H9 (cell line): Measurements from ENCODE around the gene DOCK1. TPM values are rescaled to one million over a fixed set of nuclear protein-coding genes. Genes with fewer than 3 reads are reported as not detected.

ENCODE experiments used
- DNase-seq: peaks from one replicate; pipeline ENCODE4 v3.0.0-alpha.2; 2017
- H2AFZ ChIP-seq: one replicate; pipeline ENCODE4 v1.6.1; 2013; ENCODE audit warnings: mild to moderate bottlenecking, low read length, control low read depth, moderate library complexity
- H2AK5ac ChIP-seq: 2 replicates; pipeline ENCODE4 v1.6.1; 2013; ENCODE audit warnings: low read length, control low read depth, mixed read lengths; ENCODE audit not compliant: insufficient read length
- H2BK120ac ChIP-seq: one replicate; pipeline ENCODE4 v1.6.1; 2013; ENCODE audit warnings: low read depth, mild to moderate bottlenecking, low read length, control low read depth, inconsistent platforms; ENCODE audit not compliant: poor library complexity, severe bottlenecking
- H2BK12ac ChIP-seq: 2 replicates; pipeline ENCODE4 v1.6.1; 2013; ENCODE audit warnings: low read length, control low read depth, mixed read lengths, low read depth; ENCODE audit not compliant: insufficient read length
- H2BK15ac ChIP-seq: 2 replicates; pipeline ENCODE4 v1.6.1; 2013; ENCODE audit warnings: low read depth, low read length, control low read depth
- H2BK20ac ChIP-seq: one replicate; pipeline ENCODE4 v1.6.1; 2013; ENCODE audit warnings: low read depth, mild to moderate bottlenecking, low read length, control low read depth, inconsistent platforms; ENCODE audit not compliant: poor library complexity, severe bottlenecking
- H2BK5ac ChIP-seq: 2 replicates; pipeline ENCODE4 v1.6.1; 2013; ENCODE audit warnings: low read length, control low read depth, mixed read lengths; ENCODE audit not compliant: insufficient read length
- H3K14ac ChIP-seq: 2 replicates; pipeline ENCODE4 v1.6.1; 2013; ENCODE audit warnings: low read length, control low read depth; ENCODE audit not compliant: insufficient read depth
- H3K18ac ChIP-seq: 2 replicates; pipeline ENCODE4 v1.6.1; 2013; ENCODE audit warnings: low read depth, mild to moderate bottlenecking, mixed read lengths, low read length, control low read depth; ENCODE audit not compliant: insufficient read length
- H3K23ac ChIP-seq: 2 replicates; pipeline ENCODE4 v1.6.1; 2013; ENCODE audit warnings: low read length, control low read depth, mixed read lengths, low read depth; ENCODE audit not compliant: insufficient read length
- H3K23me2 ChIP-seq: 2 replicates; pipeline ENCODE4 v1.6.1; 2013; ENCODE audit warnings: low read depth, mild to moderate bottlenecking, mixed read lengths, low read length, control low read depth; ENCODE audit not compliant: insufficient read length, poor library complexity, severe bottlenecking
- H3K27ac ChIP-seq: 2 replicates; pipeline ENCODE4 v1.5.1; 2013; ENCODE audit warnings: low read length, control low read depth, mixed read lengths, low read depth; ENCODE audit not compliant: insufficient read length
- H3K27me3 ChIP-seq: 2 replicates; pipeline ENCODE4 v1.6.1; 2013; ENCODE audit warnings: low read length, control low read depth, inconsistent platforms; ENCODE audit not compliant: insufficient read depth
- H3K4ac ChIP-seq: 2 replicates; pipeline ENCODE4 v1.6.1; 2013; ENCODE audit warnings: low read depth, mild to moderate bottlenecking, control low read depth, inconsistent platforms, low read length, moderate library complexity
- H3K4me1 ChIP-seq: 2 replicates; pipeline ENCODE4 v1.6.1; 2013; ENCODE audit warnings: low read length, control low read depth, inconsistent platforms; ENCODE audit not compliant: insufficient read depth
- H3K4me2 ChIP-seq: 2 replicates; pipeline ENCODE4 v1.6.1; 2013; ENCODE audit warnings: low read length, control low read depth, mixed read lengths; ENCODE audit not compliant: insufficient read length, insufficient read depth
- H3K56ac ChIP-seq: 2 replicates; pipeline ENCODE4 v1.6.1; 2013; ENCODE audit warnings: low read depth, mild to moderate bottlenecking, mixed read lengths, low read length, control low read depth; ENCODE audit not compliant: insufficient read length
- H3K79me1 ChIP-seq: 2 replicates; pipeline ENCODE4 v1.6.1; 2013; ENCODE audit warnings: low read depth, mild to moderate bottlenecking, moderate library complexity, low read length, control low read depth, inconsistent platforms; ENCODE audit not compliant: insufficient read depth, poor library complexity, severe bottlenecking
- H3K79me2 ChIP-seq: 2 replicates; pipeline ENCODE4 v1.6.1; 2013; ENCODE audit warnings: low read length, control low read depth, inconsistent platforms; ENCODE audit not compliant: insufficient read depth
- H3K9ac ChIP-seq: 2 replicates; pipeline ENCODE4 v1.6.1; 2013; ENCODE audit warnings: low read length, control low read depth, mixed read lengths; ENCODE audit not compliant: insufficient read length; ENCODE audit errors: extremely low read depth
- H3K9me3 ChIP-seq: one replicate; pipeline ENCODE4 v1.6.1; 2013; ENCODE audit warnings: low read depth, low read length, inconsistent platforms; ENCODE audit not compliant: control insufficient read depth
- H3T11ph ChIP-seq: one replicate; pipeline ENCODE4 v1.6.1; 2013; ENCODE audit warnings: mild to moderate bottlenecking, low read length, control low read depth, inconsistent platforms
- H4K20me1 ChIP-seq: one replicate; pipeline ENCODE4 v1.6.1; 2013; ENCODE audit not compliant: control insufficient read depth, insufficient read length, insufficient read depth
- H4K5ac ChIP-seq: 2 replicates; pipeline ENCODE4 v1.6.1; 2013; ENCODE audit warnings: low read depth, mild to moderate bottlenecking, mixed read lengths, low read length, control low read depth; ENCODE audit not compliant: insufficient read length
- H4K8ac ChIP-seq: replicated peaks from 2 replicates; pipeline ENCODE4 v1.6.1; 2013; ENCODE audit warnings: low read length, control low read depth, mixed read lengths, low read depth; ENCODE audit not compliant: insufficient read length
- H4K91ac ChIP-seq: 2 replicates; pipeline ENCODE4 v1.6.1; 2013; ENCODE audit warnings: low read depth, mild to moderate bottlenecking, moderate library complexity, mixed read lengths, low read length, control low read depth; ENCODE audit not compliant: insufficient read length
- H3K27ac Mint-ChIP-seq, 3 experiments: 2 replicates in 2 of 3; 3 replicates in 1 of 3; pipeline ENCODE4 v1.8.0; 2020 to 2021; ENCODE audit warnings: mixed read lengths in 3 of 3, mild to moderate bottlenecking in 1 of 3, moderate library complexity in 1 of 3
- H3K27me3 Mint-ChIP-seq: 2 replicates; pipeline ENCODE4 v1.8.0; 2021; ENCODE audit warnings: low read depth, mild to moderate bottlenecking, moderate library complexity, mixed read lengths
- H3K36me3 Mint-ChIP-seq, 3 experiments: 2 replicates in 2 of 3; 3 replicates in 1 of 3; pipeline ENCODE4 v1.8.0; 2020 to 2021; ENCODE audit warnings: low read depth in 3 of 3, mixed read lengths in 3 of 3; ENCODE audit not compliant: insufficient read depth in 1 of 3
- H3K4me1 Mint-ChIP-seq, 2 experiments: 2 replicates each; pipeline ENCODE4 v1.8.0; 2020; ENCODE audit warnings: mixed read lengths in 2 of 2
- H3K4me3 Mint-ChIP-seq, 2 experiments: 2 replicates in 1 of 2; 3 replicates in 1 of 2; pipeline ENCODE4 v1.8.0; 2020 to 2021; ENCODE audit warnings: mild to moderate bottlenecking in 2 of 2, mixed read lengths in 2 of 2, moderate library complexity in 1 of 2
- H3K9me3 Mint-ChIP-seq, 2 experiments: 2 replicates in 1 of 2; 3 replicates in 1 of 2; pipeline ENCODE4 v1.8.0; 2020; ENCODE audit warnings: mild to moderate bottlenecking in 2 of 2, mixed read lengths in 2 of 2, moderate library complexity in 1 of 2
- CTCF ChIP-seq: fragments of 200-600 bp; sonication (generic); conservative IDR thresholded peaks from 3 replicates; pipeline ENCODE4 v1.8.0; 2021; ENCODE audit warnings: antibody characterized with exemption, mild to moderate bottlenecking
- WGBS: extraction: QIAGEN DNeasy Blood & Tissue Kit; methylation state at CpG from one replicate; pipeline ENCODE4 v1.1.7; 2013; ENCODE audit warnings: missing lambda C conversion rate, low lambda C conversion rate, mixed read lengths; ENCODE audit not compliant: insufficient read length; ENCODE audit errors: extremely low coverage; 5-methylcytosine and 5-hydroxymethylcytosine counted together
- total RNA-seq: library from RNA; stranded (reverse); gene quantifications from 2 replicates; pipeline ENCODE4 v1.2.1, GENCODE V29; 2021

The DOCK1 gene
- total RNA-seq, 1 experiment from 2014 or later = 57.0 TPM

- peaks cover 0 to 3% of the 10 kb centered on the region in 2 experiments; a peak in 1 of 5 replicates for H3K9me3 Mint-ChIP-seq
- Histone ChIP-seq H2AFZ (no peak overlapping the region), H3K79me1 (no peaks in the 10 kb centered on the region), H2BK12ac (no peak overlapping the region), H3K4me2 (no peak overlapping the region), H3K23me2 (no peaks in the 10 kb centered on the region), H4K8ac (no peak overlapping the region), H2BK5ac (no peak overlapping the region), H2BK120ac (no peak overlapping the region), H3K4me1 (no peaks in the 10 kb centered on the region), H3K9me3 (no peaks in the 10 kb centered on the region), H3K4ac (no peak overlapping the region), H3K27ac (no peak overlapping the region), H3K14ac (no peak overlapping the region), H3K56ac (no peak overlapping the region), H3T11ph (no peak overlapping the region), H4K20me1 (no peaks in the 10 kb centered on the region), H2AK5ac (no peak overlapping the region), H2BK20ac (no peak overlapping the region), H4K91ac (no peak overlapping the region), H4K5ac (no peak overlapping the region), H2BK15ac (no peak overlapping the region), H3K23ac (no peak overlapping the region), H3K27me3 (no peaks in the 10 kb centered on the region), H3K18ac (no peak overlapping the region), H3K9ac (no peak overlapping the region), H3K79me2 (no peaks in the 10 kb centered on the region)
- H3K4me3 Mint-ChIP-seq = no peak overlapping the region
- H3K27me3 Mint-ChIP-seq = no peaks in the 10 kb centered on the region
- WGBS = no CpG with 5 or more reads among the region's 10 CpGs
- no peak for DNase-seq
- H3K36me3 Mint-ChIP-seq = peaks cover 20 to 30% (median 26%) of the 10 kb centered on the region in 3 experiments
- peak overlapping the region in 2 of 3 experiments; percentile 81 to 86; a peak in 3 of 7 replicates for H3K27ac Mint-ChIP-seq
- peaks cover 8 to 18% of the 10 kb centered on the region in 2 experiments for H3K4me1 Mint-ChIP-seq
- TF ChIP-seq CTCF = no peak
Measured at GRCh38 chr10:127100983-127101615, 195.9 kb downstream of the DOCK1 start.
